DOHH2 (cell line): ENCODE measurements around the gene NOTCH1.

Source experiments
- EZH2phosphoT487 ChIP-seq: fragments of 200-600 bp; sonication (generic); IDR thresholded peaks from 2 replicates; pipeline ENCODE4 v1.6.1; 2017; ENCODE audit warnings: borderline replicate concordance, mild to moderate bottlenecking, antibody characterized with exemption, low read length, moderate library complexity, mixed read lengths
- TF ChIP-seq, protein P1 (sequence below): fragments of 200-600 bp; sonication (generic); IDR thresholded peaks from one replicate; pipeline ENCODE4 v1.5.1; 2014; ENCODE audit warnings: antibody characterized with exemption, mild to moderate bottlenecking, low read depth, low read length; ENCODE audit not compliant: poor library complexity, severe bottlenecking

DNA sequence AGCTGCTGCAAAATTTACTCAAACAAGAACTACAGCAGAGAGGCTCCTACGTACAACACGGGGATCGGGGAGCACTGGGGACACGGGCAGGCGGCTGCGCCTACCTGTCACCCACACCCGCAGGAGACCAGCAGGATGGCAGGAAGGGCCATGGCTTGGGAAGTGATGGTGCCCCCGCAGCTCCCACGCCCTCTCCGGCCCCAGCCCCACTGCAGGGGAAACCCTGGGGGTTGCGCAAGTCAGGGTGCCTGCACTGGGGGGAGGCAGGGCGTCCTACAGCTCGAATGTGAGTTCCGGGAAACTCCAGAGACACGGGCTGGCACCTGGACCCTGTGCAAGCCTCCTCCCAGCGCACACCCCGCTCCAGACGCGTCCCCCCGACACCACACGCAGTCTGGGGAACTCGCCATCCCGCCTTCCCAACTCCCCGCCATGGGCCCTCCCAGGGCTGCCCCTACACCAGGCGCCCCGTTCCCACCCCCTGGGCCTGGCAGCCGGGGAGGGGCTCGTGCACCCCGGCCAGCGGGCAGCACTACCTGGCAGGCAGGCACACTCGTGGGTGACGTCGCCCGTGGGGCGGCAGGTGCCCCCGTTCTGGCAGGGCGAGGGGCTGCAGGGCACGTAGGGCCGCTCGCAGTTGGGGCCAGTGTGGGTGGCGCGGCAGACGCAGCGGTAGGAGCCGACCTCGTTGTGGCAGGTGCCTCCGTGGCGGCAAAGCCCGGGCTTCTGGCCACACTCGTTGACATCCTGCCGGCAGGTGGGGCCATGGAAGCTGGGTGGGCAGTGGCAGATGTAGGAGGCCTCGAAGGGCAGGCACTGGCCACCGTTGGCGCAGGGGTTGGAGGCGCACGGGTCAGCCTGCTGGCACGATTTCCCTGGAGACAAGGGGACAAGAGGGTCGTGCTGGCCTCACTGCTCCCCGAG lies 23.3 kb downstream of the NOTCH1 start:
- TF ChIP-seq, protein P1, sequence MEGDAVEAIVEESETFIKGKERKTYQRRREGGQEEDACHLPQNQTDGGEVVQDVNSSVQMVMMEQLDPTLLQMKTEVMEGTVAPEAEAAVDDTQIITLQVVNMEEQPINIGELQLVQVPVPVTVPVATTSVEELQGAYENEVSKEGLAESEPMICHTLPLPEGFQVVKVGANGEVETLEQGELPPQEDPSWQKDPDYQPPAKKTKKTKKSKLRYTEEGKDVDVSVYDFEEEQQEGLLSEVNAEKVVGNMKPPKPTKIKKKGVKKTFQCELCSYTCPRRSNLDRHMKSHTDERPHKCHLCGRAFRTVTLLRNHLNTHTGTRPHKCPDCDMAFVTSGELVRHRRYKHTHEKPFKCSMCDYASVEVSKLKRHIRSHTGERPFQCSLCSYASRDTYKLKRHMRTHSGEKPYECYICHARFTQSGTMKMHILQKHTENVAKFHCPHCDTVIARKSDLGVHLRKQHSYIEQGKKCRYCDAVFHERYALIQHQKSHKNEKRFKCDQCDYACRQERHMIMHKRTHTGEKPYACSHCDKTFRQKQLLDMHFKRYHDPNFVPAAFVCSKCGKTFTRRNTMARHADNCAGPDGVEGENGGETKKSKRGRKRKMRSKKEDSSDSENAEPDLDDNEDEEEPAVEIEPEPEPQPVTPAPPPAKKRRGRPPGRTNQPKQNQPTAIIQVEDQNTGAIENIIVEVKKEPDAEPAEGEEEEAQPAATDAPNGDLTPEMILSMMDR = no peak
- no peak for TF ChIP-seq EZH2phosphoT487
